Measurements from ENCODE around the gene PERM1.

The PERM1 gene

GRCh38 chr1:930633-931138, 51.2 kb downstream of the PERM1 start:
- no peak for DNase-seq

- no peak for DNase-seq
Observed at GRCh38 chr1:929712-930632, 51.9 kb downstream of the PERM1 start.

GRCh38 chr1:928825-929661, 52.9 kb downstream of the PERM1 start:
- no peak for DNase-seq

- no peak for DNase-seq
Observed at GRCh38 chr1:927748-928147, 54.1 kb downstream of the PERM1 start.

DNA sequence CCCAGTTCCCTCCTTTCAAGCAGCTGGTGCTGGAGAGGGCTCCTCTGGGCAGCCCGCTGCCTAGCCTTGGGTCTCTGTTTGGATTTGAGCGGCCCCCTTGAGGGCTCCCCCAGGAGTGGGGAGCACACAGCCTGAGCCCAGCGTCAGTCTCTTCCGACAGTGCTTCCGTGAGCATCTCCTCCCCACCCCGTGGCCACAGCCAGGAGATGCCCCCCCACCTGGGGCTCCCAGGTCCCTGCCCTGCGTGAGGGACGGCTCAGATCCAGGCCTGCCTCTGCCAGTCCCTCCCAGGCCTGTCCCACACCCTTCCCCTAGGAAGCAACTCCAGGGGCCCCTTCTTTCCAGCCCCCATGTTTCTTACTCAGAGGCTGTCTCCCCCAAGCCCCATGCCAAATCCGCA, 54.7 kb downstream of the PERM1 start:
- DNase-seq: no peak

DNA sequence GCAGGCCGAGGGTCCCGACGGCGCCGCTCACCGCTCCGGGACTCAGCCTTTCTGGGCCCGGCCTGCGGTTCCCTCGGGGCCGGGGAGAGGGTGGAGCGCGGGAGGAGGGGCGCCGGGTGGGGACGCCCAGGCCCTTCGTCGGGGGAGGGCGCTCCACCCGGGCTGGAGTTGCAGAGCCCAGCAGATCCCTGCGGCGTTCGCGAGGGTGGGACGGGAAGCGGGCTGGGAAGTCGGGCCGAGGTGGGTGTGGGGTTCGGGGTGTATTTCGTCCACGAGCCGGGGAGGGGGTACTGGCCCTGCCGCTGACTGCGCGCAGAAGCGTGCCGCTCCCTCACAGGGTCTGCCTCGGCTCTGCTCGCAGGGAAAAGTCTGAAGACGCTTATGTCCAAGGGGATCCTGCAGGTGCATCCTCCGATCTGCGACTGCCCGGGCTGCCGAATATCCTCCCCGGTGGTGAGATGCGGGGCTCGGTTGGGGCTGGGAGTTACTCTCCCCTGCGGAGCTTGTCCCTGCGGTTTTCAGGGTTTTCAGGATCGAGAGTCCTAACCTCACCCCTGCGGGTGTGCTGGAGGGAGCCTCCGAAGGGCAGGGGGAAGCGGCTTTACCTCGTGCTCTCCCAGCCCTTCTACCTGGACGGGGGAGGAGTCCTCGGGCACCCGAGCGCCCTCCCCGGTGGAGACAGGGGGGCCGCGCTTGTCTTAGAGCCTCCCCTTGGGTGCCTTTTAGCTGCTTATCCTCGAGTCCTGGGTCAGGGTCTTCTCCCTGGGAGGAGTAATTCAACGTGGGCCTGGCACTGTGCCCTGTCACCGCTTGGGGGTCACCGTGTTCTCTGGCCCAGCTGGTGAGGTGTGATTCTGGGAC, 56.1 kb downstream of the PERM1 start:
- DNase-seq: peak; percentile 41

Data from NCI-H446 treated with DMSO at 0.1 percent for 48 hours (cell line).